NCI-H524 (cell line): ENCODE measurements around the gene PXK.
"Not testable (repeated sequence)": the region's sequence is repeated elsewhere in the genome, so short reads cannot be mapped to it uniquely, and the experiment has no call there.

Experiments used
- DNase-seq, 2 experiments: peaks; one replicate each; lab custom pipeline; 2025; lab: John Stamatoyannopoulos, UW

Gene PXK

DNA sequence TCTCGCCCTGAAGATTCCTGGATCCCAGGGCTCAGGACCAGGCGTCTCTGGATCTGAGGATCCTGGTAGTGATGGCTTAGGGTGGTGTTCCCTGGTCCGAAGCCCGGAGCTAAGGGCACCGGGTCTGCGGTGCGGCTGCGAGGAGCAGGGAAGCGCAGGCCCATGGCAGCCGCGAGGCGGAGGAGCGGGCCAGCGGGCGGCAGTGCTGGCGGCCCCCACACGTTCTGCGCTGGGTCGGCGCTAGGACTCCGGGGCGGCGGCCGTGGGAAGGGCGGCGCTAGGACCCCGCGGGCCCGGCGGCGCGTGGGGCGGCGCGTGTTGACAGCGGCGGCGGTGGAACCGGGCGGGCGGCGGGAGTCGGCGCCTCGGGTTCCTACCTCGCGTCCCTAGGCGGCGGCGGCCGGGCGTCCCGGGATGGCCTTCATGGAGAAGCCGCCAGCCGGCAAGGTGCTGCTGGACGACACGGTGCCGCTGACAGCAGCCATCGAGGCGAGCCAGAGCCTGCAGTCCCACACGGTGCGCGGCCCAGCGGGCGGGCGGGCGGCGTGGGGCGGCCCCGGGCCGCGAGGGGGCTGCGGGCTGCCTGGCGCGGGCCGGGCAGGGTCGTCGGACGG is at the start of gene PXK:
PXK (plus strand) TSS at position 318 of the 614 bp plus-strand sequence; CDS start at position 415, 97 bp downstream.
- DNase-seq = peak in 1 of 2 experiments; percentile 56

DNA sequence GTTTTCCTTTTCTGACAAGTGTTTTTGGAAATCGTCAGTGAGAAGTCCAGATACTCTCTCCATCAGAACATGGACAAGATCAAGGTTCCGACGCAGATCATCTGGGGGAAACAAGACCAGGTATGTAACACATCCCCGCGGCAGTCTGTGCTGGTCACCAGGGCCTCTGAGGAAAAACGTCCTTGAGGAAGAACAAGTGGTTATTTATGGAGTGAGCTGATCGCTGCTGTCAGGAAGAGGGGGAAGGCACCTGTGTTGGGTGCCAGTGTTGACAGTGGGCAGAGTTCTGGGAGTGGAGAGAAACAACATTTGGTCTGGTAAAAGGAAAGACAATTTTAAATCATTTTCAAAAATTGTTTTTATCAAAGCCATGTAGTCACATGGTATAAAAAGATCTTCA is 47.4 kb upstream of the PXK start:
- no peak for DNase-seq

DNA sequence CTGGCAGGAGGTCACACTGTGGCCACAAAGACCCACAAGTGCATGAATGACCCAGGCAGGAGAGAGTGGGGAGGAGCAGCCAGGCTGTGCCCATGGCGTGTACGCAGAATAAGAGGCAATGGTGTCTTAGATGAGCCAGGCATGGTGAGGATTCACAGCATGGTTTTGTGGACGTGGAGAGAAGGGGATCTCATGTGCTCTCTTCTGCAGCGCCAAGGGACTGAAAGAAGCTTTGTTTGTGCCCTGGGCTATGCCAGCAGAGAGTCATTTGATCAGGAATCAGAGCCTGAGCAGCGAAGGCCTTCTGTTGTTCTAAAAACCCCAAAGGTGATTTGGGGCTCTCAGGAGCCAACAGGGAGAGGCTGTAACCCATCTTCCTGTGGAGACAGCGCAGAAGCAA is 45.3 kb upstream of the PXK start:
- no peak for DNase-seq

DNA sequence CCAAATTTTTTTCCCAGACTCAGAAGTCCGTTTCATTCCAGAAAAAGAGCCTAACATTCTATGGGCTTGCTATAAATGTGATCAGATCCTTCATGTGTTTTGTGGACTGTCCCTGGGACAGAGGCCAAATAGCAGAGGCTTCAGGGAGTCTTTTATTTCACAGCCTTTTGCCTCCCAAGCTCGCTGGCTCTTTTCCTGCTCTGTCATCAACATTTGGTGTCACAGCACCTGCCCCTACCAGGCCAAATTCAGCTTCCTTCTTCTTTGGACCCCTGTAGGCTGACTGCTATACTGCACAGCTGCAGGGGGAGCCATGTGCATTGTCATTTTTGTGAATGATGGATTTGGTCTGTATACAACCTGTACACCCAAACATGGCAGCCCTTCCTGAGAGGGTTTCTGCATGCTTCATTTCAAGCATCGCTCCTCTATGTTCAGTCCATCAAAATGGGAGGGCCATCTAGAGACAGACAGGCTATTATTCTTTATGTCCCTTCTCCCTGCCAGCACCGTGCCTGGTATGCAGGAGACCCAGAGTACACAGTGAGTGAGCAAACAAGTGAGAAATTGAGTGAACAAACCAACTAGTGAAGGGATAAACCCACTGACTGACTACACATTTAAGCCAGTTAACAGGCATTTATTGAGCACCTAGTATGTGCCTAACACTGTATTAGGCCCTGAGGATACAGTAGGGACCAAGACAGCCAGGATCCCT is 44.5 kb upstream of the PXK start:
- DNase-seq = no peak

DNA sequence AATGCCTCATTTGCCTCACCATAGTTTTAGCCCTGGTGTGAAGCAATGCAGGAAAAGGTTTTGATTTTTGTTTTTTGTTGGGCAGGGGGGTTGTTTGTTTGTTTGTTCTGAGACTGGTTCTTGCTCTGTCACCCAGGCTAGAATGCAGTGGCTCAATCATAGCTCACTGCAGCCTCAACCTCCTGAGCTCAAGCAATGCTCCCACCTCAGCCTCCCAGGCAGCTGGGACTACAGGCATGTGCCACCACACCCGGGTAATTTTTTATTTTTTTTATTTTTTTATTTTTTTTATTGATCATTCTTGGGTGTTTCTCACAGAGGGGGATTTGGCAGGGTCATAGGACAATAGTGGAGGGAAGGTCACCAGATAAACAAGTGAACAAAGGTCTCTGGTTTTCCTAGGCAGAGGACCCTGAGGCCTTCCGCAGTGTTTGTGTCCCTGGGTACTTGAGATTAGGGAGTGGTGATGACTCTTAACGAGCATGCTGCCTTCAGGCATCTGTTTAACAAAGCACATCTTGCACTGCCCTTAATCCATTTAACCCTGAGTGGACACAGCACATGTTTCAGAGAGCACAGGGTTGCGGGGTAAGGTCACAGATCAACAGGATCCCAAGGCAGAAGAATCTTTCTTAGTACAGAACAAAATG is 43.6 kb upstream of the PXK start:
- DNase-seq = not testable (repeated sequence)

DNA sequence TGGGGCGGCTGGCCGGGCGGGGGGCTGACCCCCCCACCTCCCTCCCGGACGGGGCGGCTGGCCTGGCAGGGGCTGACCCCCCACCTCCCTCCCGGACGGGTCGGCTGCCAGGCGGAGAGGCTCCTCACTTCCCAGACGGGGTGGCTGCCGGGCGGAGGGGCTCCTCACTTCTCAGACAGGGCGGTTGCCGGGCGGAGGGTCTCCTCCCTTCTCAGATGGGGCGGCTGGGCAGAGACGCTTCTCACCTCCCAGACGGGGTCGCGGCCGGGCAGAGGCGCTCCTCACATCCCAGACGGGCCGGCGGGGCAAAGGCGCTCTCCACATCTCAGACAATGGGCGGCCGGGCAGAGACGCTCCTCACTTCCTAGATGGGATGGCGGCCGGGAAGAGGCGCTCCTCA is 42.2 kb upstream of the PXK start:
- not testable (repeated sequence) for DNase-seq

DNA sequence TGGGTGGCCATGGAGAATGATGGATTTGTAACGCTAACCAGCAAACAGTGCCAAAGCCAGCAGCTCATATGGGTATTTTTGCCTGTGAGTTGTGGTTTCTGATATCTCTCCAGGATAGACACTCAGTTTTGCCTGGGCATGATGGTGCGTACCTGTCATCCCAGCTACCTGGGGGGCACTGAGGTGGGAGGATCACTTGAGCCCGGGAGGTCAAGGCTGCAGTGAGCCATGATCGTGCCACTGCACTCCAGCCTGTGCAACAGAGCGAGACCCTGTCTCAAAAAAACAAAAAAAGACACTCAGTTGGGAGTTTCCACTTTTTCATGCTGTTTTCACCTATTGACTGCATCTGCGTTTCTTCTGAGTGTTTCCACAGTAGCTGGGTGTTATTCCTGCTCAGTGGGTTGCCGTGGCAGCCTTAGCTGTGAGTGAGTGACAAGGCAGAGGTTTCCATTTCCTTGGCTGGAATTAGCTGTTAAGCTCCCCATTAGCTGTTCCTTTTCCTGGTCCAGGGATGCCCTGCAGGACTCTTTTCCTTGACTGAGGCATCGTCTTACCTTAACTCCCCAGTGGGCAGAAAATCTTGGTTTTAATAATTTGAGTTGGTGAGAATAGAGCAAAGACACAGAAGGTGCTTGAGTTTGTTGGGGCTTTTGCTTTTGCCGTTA is 40.9 kb upstream of the PXK start:
- DNase-seq = no peak

DNA sequence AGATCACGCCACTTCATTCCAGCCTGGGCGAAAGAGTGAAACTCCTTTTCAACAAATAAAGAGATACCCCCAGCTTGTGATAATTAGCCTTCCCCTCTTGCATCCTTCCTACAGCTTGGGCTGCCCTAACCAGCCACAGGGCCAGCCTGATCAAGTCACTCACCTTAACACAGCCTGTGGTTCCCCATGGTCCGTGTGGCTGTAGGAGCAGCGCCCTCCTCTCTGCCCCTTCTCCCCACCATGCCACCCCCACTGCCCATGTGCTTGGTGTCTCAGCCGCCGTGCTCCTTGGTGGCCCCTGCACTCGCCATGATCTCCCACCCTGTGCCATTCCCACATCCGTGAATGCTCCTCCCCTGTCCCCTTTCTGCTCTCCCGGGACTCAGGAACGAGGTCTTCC is 39.8 kb upstream of the PXK start:
- DNase-seq = no peak

DNA sequence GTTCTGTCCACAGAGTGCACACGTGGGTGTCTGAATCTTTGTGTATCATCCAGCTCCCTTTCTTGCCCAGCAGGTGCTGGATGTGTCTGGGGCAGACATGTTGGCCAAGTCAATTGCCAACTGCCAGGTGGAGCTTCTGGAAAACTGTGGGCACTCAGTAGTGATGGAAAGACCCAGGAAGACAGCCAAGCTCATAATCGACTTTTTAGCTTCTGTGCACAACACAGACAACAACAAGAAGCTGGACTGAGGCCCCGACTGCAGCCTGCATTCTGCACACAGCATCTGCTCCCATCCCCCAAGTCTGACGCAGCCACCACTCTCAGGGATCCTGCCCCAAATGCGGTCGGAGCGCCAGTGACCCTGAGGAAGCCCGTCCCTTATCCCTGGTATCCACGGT is 39.2 kb upstream of the PXK start:
- no peak for DNase-seq

DNA sequence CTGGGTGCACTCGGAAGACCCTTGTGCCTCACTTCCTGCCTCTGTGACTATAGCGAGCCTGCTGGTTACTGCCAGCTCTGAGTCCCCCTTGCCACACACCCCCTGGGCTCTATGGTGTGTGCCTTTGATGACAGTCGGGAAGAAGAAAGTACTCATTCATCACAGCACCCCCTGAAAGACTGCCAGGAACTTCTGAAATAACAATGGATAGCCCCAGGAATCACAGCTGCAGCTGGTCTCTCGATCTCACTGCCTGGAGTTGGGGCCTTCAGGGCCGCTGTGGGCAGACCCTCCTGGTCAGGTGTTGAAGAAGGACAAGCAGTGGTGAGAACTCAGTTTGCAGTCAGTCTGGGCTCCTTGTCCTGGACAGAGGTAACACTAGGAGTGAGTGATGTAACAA is 36.4 kb upstream of the PXK start:
- DNase-seq = no peak

DNA sequence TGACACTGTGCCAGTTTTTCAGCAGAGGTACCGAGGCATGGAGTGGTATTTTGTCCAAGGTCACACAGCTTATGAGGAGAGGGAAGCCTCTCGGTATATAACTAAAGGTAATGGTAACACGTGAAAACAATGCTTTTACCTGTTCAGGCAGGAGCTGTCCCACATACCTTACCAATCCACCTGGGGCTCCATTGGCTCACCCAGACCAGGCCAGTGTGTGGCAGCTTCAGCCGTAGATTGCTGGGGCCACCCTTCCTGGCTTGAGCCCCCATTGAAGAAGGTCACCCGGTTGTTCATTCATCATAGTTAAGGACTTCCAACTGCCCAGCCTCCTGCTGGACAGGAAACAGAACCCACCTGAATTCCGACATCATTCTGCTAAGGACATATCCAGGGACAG is 35.8 kb upstream of the PXK start:
- no peak for DNase-seq

DNA sequence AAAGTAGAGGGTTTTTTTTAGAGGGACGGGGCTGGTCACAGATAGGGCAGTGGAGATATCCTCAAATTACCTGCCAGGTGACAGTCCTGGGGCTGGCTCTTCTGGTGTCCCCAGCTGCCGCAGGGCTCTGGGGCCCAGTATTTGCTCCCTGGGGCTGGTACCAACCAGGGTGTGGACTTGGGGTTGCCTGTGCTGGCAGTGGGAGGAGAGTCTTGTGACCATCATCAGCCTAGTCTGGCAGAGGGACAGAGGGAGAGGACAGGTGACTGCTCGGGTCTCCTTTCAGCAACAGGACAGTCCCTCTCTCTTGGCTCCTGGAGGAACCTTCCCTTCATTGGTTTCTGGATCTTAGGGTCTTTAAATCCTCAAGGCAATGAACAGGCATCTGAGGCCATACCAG is 34.5 kb upstream of the PXK start:
- DNase-seq = no peak

DNA sequence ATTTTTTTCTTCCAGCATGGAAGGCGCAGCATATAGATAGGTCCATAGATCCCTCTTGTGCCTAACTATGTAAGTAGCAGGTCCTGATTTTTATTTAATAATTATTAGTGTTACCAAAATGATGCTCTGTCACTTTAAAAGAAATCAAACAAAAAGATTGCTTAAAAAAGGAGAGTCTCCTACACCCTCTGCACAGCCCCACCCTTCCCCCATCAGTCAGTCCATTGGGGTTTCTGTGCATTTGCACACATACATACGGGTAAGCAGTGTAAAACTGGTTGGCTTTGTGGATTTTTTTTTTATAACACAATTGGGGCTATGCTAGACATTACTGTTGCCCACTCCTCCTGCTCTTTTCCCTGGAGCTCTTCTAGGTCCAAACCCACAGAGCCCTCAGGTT is 33.6 kb upstream of the PXK start:
- DNase-seq = no peak

DNA sequence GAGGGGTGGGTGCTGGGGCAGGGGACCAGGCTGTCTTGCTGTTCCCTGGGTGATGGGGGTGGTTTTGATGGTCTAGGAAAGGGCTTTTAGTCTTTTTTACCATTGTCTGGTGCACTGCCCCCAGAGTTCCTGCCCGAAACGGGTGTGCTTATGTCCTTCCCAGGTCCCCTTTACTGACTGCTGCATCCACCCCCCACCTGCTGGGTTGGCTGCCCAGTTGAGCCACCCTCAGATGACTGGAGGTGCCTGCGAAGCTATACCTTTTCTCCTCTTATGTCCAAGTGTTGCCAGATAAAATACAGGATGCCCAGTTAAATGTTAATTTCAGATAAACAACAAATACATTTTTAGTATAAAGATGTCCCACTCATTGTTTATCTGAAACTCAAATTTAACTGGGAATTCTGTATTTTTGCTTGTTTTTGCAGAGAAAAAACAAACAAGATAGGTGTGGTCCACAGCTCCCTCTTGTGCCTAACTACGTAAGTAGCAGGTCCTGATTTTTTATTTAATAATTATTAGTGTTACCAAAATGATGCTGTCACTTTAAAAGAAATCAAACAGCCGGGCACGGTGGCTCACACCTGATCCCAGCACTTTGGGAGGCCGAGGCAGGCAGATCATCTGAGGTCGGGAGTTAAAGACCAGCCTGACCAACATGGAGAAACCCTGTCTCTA is 32.7 kb upstream of the PXK start:
- peak in 1 of 2 experiments; percentile 16 for DNase-seq

DNA sequence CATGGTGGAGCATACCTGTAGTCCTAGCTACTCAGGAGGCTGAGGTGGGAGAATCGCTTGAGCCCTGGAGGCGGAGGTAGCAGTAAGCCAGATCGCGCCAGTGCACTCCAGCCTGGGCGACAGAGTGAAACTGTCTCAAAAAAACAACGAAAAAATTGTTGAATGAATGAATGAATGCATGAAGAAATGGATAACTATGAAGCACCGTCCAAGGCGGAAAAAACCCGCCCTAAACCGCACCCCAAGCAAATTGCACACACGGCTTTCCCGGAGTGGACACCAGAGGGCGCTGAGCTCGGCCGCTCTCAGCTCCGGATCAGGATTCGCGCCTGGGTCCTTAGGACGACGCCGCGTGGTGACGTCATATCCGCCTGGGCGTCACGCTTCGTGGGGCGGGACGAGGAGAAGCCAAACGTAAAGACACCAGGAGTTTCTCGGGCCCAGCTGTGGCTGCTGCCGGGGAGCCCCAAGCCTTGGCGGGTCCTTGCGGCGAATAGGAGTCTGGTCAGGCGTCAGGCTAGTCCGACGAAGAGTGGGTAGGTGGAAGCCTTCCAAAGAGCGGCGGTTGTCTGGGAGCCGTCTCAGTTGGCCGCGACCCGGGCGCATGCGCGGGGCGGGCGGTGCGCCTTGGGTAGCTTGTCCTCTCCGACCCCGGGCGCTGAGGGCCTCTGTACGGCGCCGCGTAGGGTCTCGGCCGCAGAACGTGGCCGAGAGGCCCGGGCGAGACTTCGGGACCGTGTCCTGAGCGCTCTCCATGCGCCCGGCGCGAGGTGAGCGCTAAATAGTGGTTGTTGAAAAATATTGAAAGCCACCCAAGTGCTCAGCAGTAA is 26.6 kb upstream of the PXK start, which contains the start of the genes HTD2 and RPP14:
HTD2 (plus strand) TSS at position 639 of the 830 bp plus-strand sequence. CDS start 11,094 bp downstream, outside the sequence.
RPP14 (plus strand) TSS at position 364 of the 830 bp plus-strand sequence. CDS start 4,085 bp downstream, outside the sequence.
- DNase-seq = peak; percentile 87 to 92

DNA sequence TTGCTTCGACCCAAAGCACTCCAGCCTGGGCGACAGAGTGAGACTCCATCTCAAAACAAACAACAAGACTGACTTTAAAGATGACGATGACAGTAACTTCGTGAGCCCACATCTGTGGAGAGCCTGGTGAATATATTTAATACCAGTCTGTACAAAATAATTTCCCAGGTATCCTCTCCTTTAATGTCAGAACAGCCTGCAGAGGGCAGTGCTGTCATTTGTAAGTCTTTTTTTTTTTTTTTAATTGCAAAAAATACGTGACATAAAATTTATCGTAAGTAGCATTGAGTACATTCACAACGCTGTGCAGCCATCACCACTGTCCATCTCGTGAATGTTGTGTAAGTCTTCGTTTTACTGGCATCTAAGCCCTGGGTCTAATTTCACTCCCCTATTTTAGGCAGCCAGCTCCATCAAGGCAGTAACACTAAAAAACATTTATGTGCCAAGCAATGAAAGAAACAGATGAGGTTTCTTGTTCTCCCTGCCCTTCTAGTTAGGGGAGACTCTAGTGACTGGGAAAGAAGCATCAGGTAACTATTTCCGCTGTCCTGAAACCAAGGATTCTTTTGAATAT is 25.0 kb upstream of the PXK start:
- DNase-seq = peak in 1 of 2 experiments; percentile 43

DNA sequence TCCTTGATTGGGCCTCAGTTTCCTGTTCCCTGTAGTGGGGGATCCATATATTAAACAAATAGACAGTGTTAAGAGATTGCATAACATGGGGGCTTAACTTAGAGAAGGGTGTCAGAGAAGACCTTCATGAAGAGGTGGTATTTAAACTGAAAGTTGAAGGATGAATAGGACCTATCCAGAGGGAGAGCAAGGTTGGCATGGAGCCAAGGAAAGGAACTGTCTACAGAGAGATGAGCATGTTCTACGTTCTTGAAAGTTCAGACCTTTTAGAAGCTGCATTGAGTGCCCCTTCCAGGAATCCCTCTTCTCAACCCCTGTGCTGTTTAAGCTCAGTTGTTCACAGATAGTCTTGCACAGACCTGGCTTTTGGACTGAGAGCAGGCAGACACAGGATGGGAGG is 24.0 kb upstream of the PXK start:
- no peak for DNase-seq

DNA sequence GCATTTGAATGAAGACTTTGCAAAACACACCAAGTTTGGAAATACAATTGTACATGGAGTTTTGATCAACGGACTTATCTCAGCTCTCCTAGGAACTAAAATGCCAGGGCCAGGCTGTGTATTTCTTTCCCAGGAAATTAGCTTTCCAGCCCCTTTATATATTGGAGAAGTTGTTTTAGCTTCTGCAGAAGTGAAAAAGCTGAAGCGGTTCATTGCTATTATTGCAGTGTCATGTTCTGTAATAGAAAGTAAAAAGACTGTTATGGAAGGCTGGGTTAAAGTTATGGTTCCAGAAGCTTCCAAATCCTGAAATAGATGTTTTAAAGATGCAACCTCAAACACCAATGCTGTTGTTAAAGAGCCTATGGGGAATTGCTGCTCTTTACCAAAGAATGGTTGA is 14.9 kb upstream of the PXK start:
- no peak for DNase-seq

DNA sequence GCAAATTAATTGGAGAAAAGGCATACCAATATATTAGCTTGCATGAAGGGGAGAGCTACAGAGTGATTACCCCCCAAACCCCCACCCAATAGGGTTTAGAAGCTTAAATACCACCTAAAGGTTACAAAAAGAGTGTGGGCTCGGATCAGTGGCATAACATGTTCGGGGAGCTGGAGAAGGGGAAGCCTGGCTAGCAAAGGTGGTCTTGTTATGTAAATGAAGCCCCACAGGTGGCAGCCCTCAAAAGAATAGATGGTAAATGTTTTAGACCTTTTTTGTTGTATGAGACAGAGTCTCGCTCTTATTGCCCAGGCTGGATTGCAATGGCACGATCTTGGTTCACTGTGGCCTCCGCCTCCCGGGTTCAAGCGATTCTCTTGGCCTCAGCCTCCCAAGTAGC is 10.9 kb upstream of the PXK start:
- no peak for DNase-seq

DNA sequence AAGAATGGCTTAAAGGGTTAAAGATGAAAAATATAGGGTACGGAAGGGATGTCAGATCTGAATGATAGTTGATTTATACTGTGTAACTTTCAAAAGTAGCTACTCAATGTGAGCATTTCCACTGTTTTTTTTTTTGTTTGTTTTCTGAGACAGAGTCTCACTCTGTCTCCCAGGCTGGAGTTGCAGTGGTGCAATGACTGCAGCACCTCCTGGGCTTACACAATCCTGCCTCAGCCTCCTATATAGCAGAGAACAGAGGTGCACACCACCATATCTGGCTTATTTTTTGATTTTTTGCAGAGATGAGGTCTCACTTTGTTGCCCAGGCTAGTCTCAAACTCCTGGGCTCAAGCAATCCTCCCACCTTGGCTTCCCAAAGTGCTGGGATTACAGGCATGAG is 9.9 kb upstream of the PXK start:
- DNase-seq = no peak
